Esophagus (tissue), 2 donors: Measurements from ENCODE around the gene JTB. TPM values are rescaled to one million over a fixed set of nuclear protein-coding genes. Genes with fewer than 3 reads are reported as not detected.
"Not testable (repeated sequence)": the region's sequence is repeated elsewhere in the genome, so short reads cannot be mapped to it uniquely, and the experiment has no call there.

ENCODE experiments used
- H3K27ac ChIP-seq, 2 donors: one replicate each; pipeline ENCODE4 v1.5.1; 2013; ENCODE audit warnings: low read depth in 2 of 2, mild to moderate bottlenecking in 2 of 2, inconsistent platforms in 1 of 2, low read length in 1 of 2, moderate library complexity in 1 of 2
- H3K27me3 ChIP-seq, 2 donors: one replicate each; pipeline ENCODE4 v1.6.1; 2013; ENCODE audit warnings: low read length in 2 of 2, control low read depth in 1 of 2, mild to moderate bottlenecking in 1 of 2; ENCODE audit not compliant: insufficient read depth in 2 of 2, control insufficient read depth in 1 of 2
- H3K36me3 ChIP-seq, 2 donors: one replicate each; pipeline ENCODE4 v1.6.1; 2013; ENCODE audit warnings: low read length in 1 of 2; ENCODE audit not compliant: control insufficient read depth in 2 of 2, insufficient read depth in 2 of 2
- H3K4me1 ChIP-seq, 2 donors: one replicate each; pipeline ENCODE4 v1.6.1; 2013; ENCODE audit warnings: low read length in 1 of 2; ENCODE audit not compliant: control insufficient read depth in 2 of 2, insufficient read depth in 2 of 2
- H3K4me3 ChIP-seq, 2 donors: one replicate each; pipeline ENCODE4 v1.5.1; 2013; ENCODE audit warnings: low read length in 2 of 2, mild to moderate bottlenecking in 2 of 2, low read depth in 1 of 2, moderate library complexity in 1 of 2
- H3K9me3 ChIP-seq, 2 donors: one replicate each; pipeline ENCODE4 v1.6.1; 2013; ENCODE audit warnings: mild to moderate bottlenecking in 2 of 2, low read depth in 1 of 2, low read length in 1 of 2, moderate library complexity in 1 of 2; ENCODE audit not compliant: control insufficient read depth in 2 of 2, insufficient read depth in 1 of 2
- WGBS, 2 donors: extraction: QIAGEN DNeasy Blood & Tissue Kit; methylation state at CpG; one replicate each; pipeline ENCODE4 v1.1.7; 2013; 5-methylcytosine and 5-hydroxymethylcytosine counted together
- polyA plus RNA-seq, 2 donors: library from polyadenylated mRNA; stranded (reverse); fragments of 200-250 nt; gene quantifications; one replicate each; pipeline ENCODE4 v1.2.3, GENCODE V29; 2013
- donor health status: healthy with polysubstance abuse.
- donor health status: Bipolar disorder and iron deficiency.

JTB gene
- polyA plus RNA-seq, 2 donors = 79.1 to 134 TPM

- not testable (repeated sequence) for H3K36me3 ChIP-seq, H3K9me3 ChIP-seq, H3K27ac ChIP-seq, H3K4me3 ChIP-seq, H3K27me3 ChIP-seq, H3K4me1 ChIP-seq
- WGBS, 2 donors = 84 to 85% methylated on average over 2 of the region's 2 CpGs
These were observed 4.3 kb upstream of the JTB start for GRCh38 chr1:153981735-153982134.

GRCh38 chr1:153979091-153979490 lies 1.6 kb upstream of the JTB start:
- not testable (repeated sequence) for H3K4me1 ChIP-seq, H3K4me3 ChIP-seq, H3K9me3 ChIP-seq, H3K27me3 ChIP-seq, H3K27ac ChIP-seq
- H3K36me3 ChIP-seq = peaks cover 0 to 10% of the 10 kb centered on the region in 2 donors
- 91% methylated on average over 12 of the region's 12 CpGs for WGBS, 2 donors

DNA sequence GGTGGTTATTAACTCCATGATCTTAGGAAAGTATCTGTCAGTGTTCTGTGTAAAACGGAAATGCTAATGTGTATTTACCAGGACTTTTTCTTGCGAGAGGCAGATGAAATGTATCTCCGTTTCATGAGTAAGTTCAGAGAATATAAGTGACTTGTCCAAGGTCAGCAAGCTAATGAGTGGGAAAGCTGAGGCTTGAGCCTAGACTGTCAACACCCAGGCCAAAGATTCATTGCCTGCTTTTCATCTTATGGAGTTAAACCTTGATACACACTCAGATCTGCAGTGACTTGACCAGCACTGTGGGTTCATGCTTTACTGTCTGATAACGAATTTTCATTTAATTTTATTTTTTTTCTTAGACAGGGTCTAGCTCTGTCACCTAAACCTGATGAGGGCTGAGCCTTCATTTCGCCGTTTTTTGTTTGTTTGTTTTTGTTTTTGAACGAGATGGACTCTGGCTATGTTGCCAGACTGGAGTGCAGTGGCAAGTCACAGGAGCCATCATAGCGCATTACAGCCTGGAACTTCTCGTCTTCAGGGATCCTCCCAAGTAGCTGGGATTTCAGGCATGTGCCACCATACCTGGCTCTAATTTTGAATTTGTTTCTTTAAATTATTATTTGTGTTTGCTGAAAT lies 918 bp upstream of the JTB start:
- 57 to 60% methylated on average over 9 of the region's 9 CpGs for WGBS, 2 donors
- H3K9me3 ChIP-seq = no peaks in the 10 kb centered on the region
- H3K27ac ChIP-seq = peak overlapping the region in 1 of 2 donors; percentile 79
- H3K4me3 ChIP-seq = peak overlapping the region in 1 of 2 donors; percentile 85
- peaks cover 6 to 17% of the 10 kb centered on the region in 2 donors for H3K36me3 ChIP-seq
- H3K27me3 ChIP-seq = no peaks in the 10 kb centered on the region
- H3K4me1 ChIP-seq = no peaks in the 10 kb centered on the region

GRCh38 chr1:153976819-153977249 lies 640 bp downstream of the JTB start:
- Histone ChIP-seq H3K9me3 (no peaks in the 10 kb centered on the region), H3K4me1 (no peaks in the 10 kb centered on the region), H3K27ac (peak overlapping the region; percentile 79 to 94), H3K4me3 (peak overlapping the region; percentile 85 to 97), H3K36me3 (peaks cover 6 to 15% of the 10 kb centered on the region in 2 donors), H3K27me3 (no peaks in the 10 kb centered on the region)
- 0 to 1% methylated on average over 16 of the region's 16 CpGs for WGBS, 2 donors

GRCh38 chr1:153973525-153973924 lies 3.9 kb downstream of the JTB start:
- WGBS, 2 donors = 79 to 84% methylated on average over 7 of the region's 7 CpGs
- H3K4me3 ChIP-seq = no peak overlapping the region
- H3K27ac ChIP-seq = no peak overlapping the region

DNA sequence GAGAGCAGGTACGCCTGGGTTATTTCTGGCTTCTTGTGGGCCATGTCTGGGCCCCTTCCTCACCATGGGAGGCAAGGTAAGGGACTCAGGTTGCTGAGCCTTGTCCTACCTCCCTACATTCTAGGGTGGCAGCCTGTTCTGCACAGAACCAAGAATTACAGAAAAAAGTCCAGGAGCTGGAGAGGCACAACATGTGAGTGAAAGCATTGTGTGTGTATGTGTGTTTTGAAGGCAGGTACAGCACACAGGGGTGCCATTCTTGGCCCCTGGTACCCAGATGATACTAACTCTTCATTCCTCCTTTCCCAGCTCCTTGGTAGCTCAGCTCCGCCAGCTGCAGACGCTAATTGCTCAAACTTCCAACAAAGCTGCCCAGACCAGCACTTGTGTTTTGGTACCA lies 4.4 kb downstream of the JTB start:
- no peak overlapping the region for H3K4me3 ChIP-seq
- no peaks in the 10 kb centered on the region for H3K9me3 ChIP-seq
- H3K4me1 ChIP-seq = peaks cover 0 to 4% of the 10 kb centered on the region in 2 donors
- H3K36me3 ChIP-seq = peaks cover 6 to 15% of the 10 kb centered on the region in 2 donors
- H3K27ac ChIP-seq = no peak overlapping the region
- H3K27me3 ChIP-seq = no peaks in the 10 kb centered on the region
- 92 to 95% methylated on average over 3 of the region's 3 CpGs for WGBS, 2 donors

More at GRCh38 chr1:153973525-153973924, 3.9 kb downstream of the JTB start:
- H3K9me3 ChIP-seq = no peaks in the 10 kb centered on the region
- H3K4me1 ChIP-seq = peaks cover 0 to under 1% of the 10 kb centered on the region in 2 donors
- peaks cover 6 to 15% of the 10 kb centered on the region in 2 donors for H3K36me3 ChIP-seq
- H3K27me3 ChIP-seq = no peaks in the 10 kb centered on the region

- H3K4me3 ChIP-seq = no peak overlapping the region
- no peaks in the 10 kb centered on the region for H3K9me3 ChIP-seq
- no peak overlapping the region for H3K27ac ChIP-seq
- 62 to 90% methylated on average over 2 of the region's 2 CpGs for WGBS, 2 donors
- peaks cover 0 to 4% of the 10 kb centered on the region in 2 donors for H3K4me1 ChIP-seq
- peaks cover 6 to 13% of the 10 kb centered on the region in 2 donors for H3K36me3 ChIP-seq
- H3K27me3 ChIP-seq = no peaks in the 10 kb centered on the region
These were observed 7.1 kb downstream of the JTB start for GRCh38 chr1:153970346-153970745.

DNA sequence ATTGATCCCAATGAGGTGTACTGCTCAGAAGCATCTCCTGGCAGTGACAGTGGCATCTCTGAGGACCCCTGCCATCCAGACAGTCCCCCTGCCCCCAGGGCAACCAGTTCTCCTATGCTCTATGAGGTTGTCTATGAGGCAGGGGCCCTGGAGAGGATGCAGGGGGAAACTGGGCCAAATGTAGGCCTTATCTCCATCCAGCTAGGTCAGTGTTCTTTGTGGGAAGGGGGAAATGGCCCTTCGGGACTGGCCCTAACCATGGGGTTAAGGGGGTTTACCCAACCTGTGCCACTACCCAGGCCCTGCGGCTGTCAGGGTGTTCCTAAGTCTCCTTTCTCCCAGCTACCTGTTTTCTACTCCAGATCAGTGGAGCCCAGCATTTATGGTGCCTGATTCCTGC lies 8.5 kb downstream of the JTB start:
- H3K27me3 ChIP-seq = no peaks in the 10 kb centered on the region
- no peaks in the 10 kb centered on the region for H3K9me3 ChIP-seq
- H3K27ac ChIP-seq = no peak overlapping the region
- 88 to 91% methylated on average over 2 of the region's 2 CpGs for WGBS, 2 donors
- H3K4me3 ChIP-seq = no peak overlapping the region
- peaks cover 5 to 9% of the 10 kb centered on the region in 2 donors for H3K36me3 ChIP-seq
- H3K4me1 ChIP-seq = peaks cover 0 to 4% of the 10 kb centered on the region in 2 donors

DNA sequence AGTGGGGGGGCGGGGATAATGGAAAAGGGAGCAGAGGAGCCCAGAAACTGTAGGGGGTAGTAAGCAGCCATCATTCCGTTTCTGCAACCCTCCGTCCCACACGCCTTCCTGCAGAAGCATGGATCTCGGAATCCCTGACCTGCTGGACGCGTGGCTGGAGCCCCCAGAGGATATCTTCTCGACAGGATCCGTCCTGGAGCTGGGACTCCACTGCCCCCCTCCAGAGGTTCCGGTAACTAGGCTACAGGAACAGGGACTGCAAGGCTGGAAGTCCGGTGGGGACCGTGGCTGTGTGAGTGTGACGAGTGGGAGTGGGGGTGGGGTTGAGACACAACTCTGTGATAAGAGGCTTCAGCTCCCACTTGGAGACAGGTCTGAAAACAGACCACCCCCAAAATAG lies 9.1 kb downstream of the JTB start:
- Histone ChIP-seq H3K36me3 (peaks cover 0 to 3% of the 10 kb centered on the region in 2 donors), H3K4me1 (peaks cover 0 to 4% of the 10 kb centered on the region in 2 donors), H3K27me3 (no peaks in the 10 kb centered on the region), H3K27ac (peak overlapping the region; percentile 95 to 96), H3K9me3 (no peaks in the 10 kb centered on the region), H3K4me3 (peak overlapping the region; percentile 66 to 78)
- WGBS, 2 donors = 17 to 20% methylated on average over 13 of the region's 13 CpGs

DNA sequence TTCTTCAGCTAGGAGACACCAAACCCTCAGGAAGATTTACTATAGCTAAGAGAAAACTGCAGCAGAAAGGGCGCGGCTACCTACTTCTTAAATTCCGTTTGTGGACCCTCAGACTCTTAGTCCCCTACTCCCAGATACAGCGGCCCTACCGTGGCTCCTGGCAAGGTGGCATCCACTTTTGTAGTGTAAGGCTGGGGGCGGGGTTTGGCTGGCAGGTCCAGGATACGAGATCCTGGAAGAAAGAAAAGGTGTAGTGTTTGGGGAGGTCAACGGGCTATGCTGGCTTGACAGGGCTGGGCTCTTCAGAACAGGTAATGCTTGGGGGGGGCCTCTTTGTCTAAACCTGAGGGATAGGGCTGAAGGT lies 9.5 kb downstream of the JTB start:
- no peaks in the 10 kb centered on the region for H3K36me3 ChIP-seq
- H3K27ac ChIP-seq = peak overlapping the region; percentile 95 to 96
- H3K4me1 ChIP-seq = peaks cover 0 to 7% of the 10 kb centered on the region in 2 donors
- H3K4me3 ChIP-seq = peak overlapping the region; percentile 66 to 78
- WGBS, 2 donors = 2% methylated on average over 8 of the region's 8 CpGs
- no peaks in the 10 kb centered on the region for H3K9me3 ChIP-seq
- H3K27me3 ChIP-seq = no peaks in the 10 kb centered on the region
